HCT116 (cell line): Measurements from ENCODE around the gene SHC4. TPM values are rescaled to one million over a fixed set of nuclear protein-coding genes. Genes with fewer than 3 reads are reported as not detected.

Experiments
- ATAC-seq: fragments of 200-7000 bp; cut with Tn5 transposase; 2 replicates; pipeline ENCODE4 v1.9.1; 2020; ENCODE audit warnings: mild to moderate bottlenecking, moderate library complexity
- BruUV-seq: library from RNA; stranded (reverse); fragments of 400-500 nt; replicated peaks from 2 replicates; lab custom pipeline; 2021; lab: Mats Ljungman, UMichigan
- CTCF ChIA-PET: fragments of 300-600 bp; sonication (Branson Sonifier 250); formaldehyde crosslinking; loops from one replicate; lab custom pipeline; 2021; ENCODE audit warnings: antibody characterized with exemption; lab: Charles Lee
- POLR2A ChIA-PET: fragments of 300-600, 350-600 bp; sonication (Branson Sonifier 250); formaldehyde crosslinking; loops from one replicate; lab custom pipeline; 2021; ENCODE audit warnings: antibody characterized with exemption; lab: Charles Lee
- RAD21 ChIA-PET, 2 experiments: fragments of 300-600 bp; sonication (Branson Sonifier 250); formaldehyde crosslinking; loops; one replicate each; lab custom pipeline; 2023; ENCODE audit warnings: low total read pairs in 2 of 2; ENCODE audit not compliant: uncharacterized antibody in 2 of 2, unreplicated experiment in 2 of 2, low non-redundant PET in 1 of 2; lab: Charles Lee
- DNase-seq: peaks from one replicate; pipeline ENCODE4 v3.0.0-alpha.2; 2010; ENCODE audit warnings: low read depth, low spot score
- H2AFZ ChIP-seq: fragments of 200-600 bp; shearing (Covaris generic), sonication (generic); 2 replicates; pipeline ENCODE4 v1.6.1; 2017; ENCODE audit warnings: low read depth, mixed run types, mixed read lengths, antibody characterized with exemption, low read length; ENCODE audit not compliant: poor library complexity, severe bottlenecking
- H3K27ac ChIP-seq: 2 replicates; pipeline ENCODE4 v1.5.1; 2012; ENCODE audit warnings: low read depth, low read length
- H3K27me3 ChIP-seq: fragments of 200-600 bp; sonication (generic); 2 replicates; pipeline ENCODE4 v1.6.1; 2016; ENCODE audit warnings: mixed run types, low read length, mixed read lengths; ENCODE audit not compliant: insufficient read depth
- H3K36me3 ChIP-seq, 2 experiments: fragments of 200-500 bp in 1 of 2; fragments of 200-600 bp in 1 of 2; sonication (Bioruptor generic) in 1 of 2; sonication (generic) in 1 of 2; 2 replicates each; pipeline versions ENCODE4 v1.5.1 to v1.6.1; 2014 to 2016; ENCODE audit warnings: low read length in 2 of 2, inconsistent platforms in 1 of 2, mixed read lengths in 1 of 2, mixed run types in 1 of 2; ENCODE audit not compliant: insufficient read depth in 2 of 2, control insufficient read depth in 1 of 2
- H3K4me1 ChIP-seq, 2 experiments: fragments of 200-600 bp in 1 of 2; sonication (generic) in 1 of 2; 2 replicates each; pipeline versions ENCODE4 v1.5.1 to v1.6.1; 2012 to 2017; ENCODE audit warnings: low read length in 2 of 2, inconsistent platforms in 1 of 2, mild to moderate bottlenecking in 1 of 2, mixed read lengths in 1 of 2, mixed run types in 1 of 2, moderate library complexity in 1 of 2; ENCODE audit not compliant: insufficient read depth in 2 of 2, control insufficient read depth in 1 of 2
- H3K4me2 ChIP-seq: fragments of 200-600 bp; sonication (generic); 2 replicates; pipeline ENCODE4 v1.6.1; 2017; ENCODE audit warnings: mixed run types, low read length, mixed read lengths
- H3K4me3 ChIP-seq, 2 experiments: fragments of 200-600 bp in 1 of 2; sonication (generic) in 1 of 2; replicated peaks in 1 of 2; 2 replicates each; pipeline ENCODE4 v1.5.1; 2011 to 2016; ENCODE audit warnings: low read length in 2 of 2, control low read depth in 1 of 2, low read depth in 1 of 2, mild to moderate bottlenecking in 1 of 2, mixed read lengths in 1 of 2, mixed run types in 1 of 2
- H3K79me2 ChIP-seq: fragments of 200-600 bp; sonication (generic); 2 replicates; pipeline ENCODE4 v1.6.1; 2017; ENCODE audit warnings: mild to moderate bottlenecking, mixed run types, low read length, moderate library complexity, mixed read lengths; ENCODE audit not compliant: insufficient read depth
- H3K9ac ChIP-seq: fragments of 200-600 bp; sonication (generic); 2 replicates; pipeline ENCODE4 v1.6.1; 2016; ENCODE audit warnings: low read length, mixed read lengths
- H3K9me2 ChIP-seq: fragments of 200-600 bp; sonication (generic), shearing (Covaris generic); 2 replicates; pipeline ENCODE4 v1.6.1; 2017; ENCODE audit warnings: mixed run types, mild to moderate bottlenecking, moderate library complexity; ENCODE audit not compliant: insufficient read depth
- H3K9me3 ChIP-seq, 2 experiments: fragments of 200-500 bp in 1 of 2; fragments of 200-600 bp in 1 of 2; sonication (Bioruptor generic) in 1 of 2; sonication (generic) in 1 of 2; 2 replicates each; pipeline ENCODE4 v1.6.1; 2014 to 2017; ENCODE audit warnings: low read length in 2 of 2, mixed read lengths in 2 of 2, inconsistent platforms in 1 of 2, low read depth in 1 of 2, mild to moderate bottlenecking in 1 of 2, mixed run types in 1 of 2, moderate library complexity in 1 of 2; ENCODE audit not compliant: control insufficient read depth in 1 of 2, insufficient read depth in 1 of 2
- H4K20me1 ChIP-seq: fragments of 200-600 bp; sonication (generic), shearing (Covaris generic); 2 replicates; pipeline ENCODE4 v1.6.1; 2017; ENCODE audit warnings: mixed run types, mild to moderate bottlenecking, moderate library complexity; ENCODE audit not compliant: insufficient read depth
- ATF3 ChIP-seq: IDR thresholded peaks from 2 replicates; pipeline ENCODE4 v1.6.1; 2012
- CBX3 ChIP-seq: IDR thresholded peaks from 2 replicates; pipeline ENCODE4 v1.6.1; 2012; ENCODE audit warnings: low read depth
- ELF1 ChIP-seq: IDR thresholded peaks from 2 replicates; pipeline ENCODE4 v1.6.1; 2012; ENCODE audit warnings: low read depth, borderline replicate concordance
- EZH2 ChIP-seq: fragments of 200-600 bp; sonication (generic); IDR thresholded peaks from 2 replicates; pipeline ENCODE4 v1.6.1; 2017; ENCODE audit warnings: antibody characterized with exemption, mixed run types
- EZH2phosphoT487 ChIP-seq: fragments of 200-600 bp; IDR thresholded peaks from 2 replicates; pipeline ENCODE4 v1.6.1; 2018; ENCODE audit warnings: antibody characterized with exemption, borderline replicate concordance
- JUND ChIP-seq: IDR thresholded peaks from 2 replicates; pipeline ENCODE4 v1.6.1; 2012
- POLR2A ChIP-seq: IDR thresholded peaks from 2 replicates; pipeline ENCODE4 v1.7.0; 2011; ENCODE audit warnings: borderline replicate concordance; ENCODE audit not compliant: insufficient read depth, insufficient read length; ENCODE audit errors: extremely low read depth
- POLR2AphosphoS5 ChIP-seq: IDR thresholded peaks from 2 replicates; pipeline ENCODE4 v1.6.1; 2011; ENCODE audit warnings: mild to moderate bottlenecking, low read depth, low read length, moderate library complexity
- RAD21 ChIP-seq: IDR thresholded peaks from 2 replicates; pipeline ENCODE4 v1.6.1; 2012; ENCODE audit warnings: low read depth, mild to moderate bottlenecking
- SP1 ChIP-seq: IDR thresholded peaks from 2 replicates; pipeline ENCODE4 v1.6.1; 2012; ENCODE audit warnings: low read depth
- SRF ChIP-seq: IDR thresholded peaks from 2 replicates; pipeline ENCODE4 v1.6.1; 2012; ENCODE audit warnings: low read depth
- TCF7L2 ChIP-seq: IDR thresholded peaks from 2 replicates; pipeline ENCODE4 v1.7.0; 2011; ENCODE audit warnings: borderline replicate concordance, inconsistent platforms; ENCODE audit not compliant: insufficient read depth, insufficient read length; ENCODE audit errors: extremely low read depth
- YY1 ChIP-seq: IDR thresholded peaks from 2 replicates; pipeline ENCODE4 v1.6.1; 2011; ENCODE audit warnings: low read length, low read depth, moderate library complexity, mild to moderate bottlenecking; ENCODE audit not compliant: insufficient replicate concordance; ENCODE audit errors: extremely low read depth
- ZBTB33 ChIP-seq: IDR thresholded peaks from 2 replicates; pipeline ENCODE4 v1.6.1; 2011; ENCODE audit warnings: mild to moderate bottlenecking, low read length, moderate library complexity; ENCODE audit not compliant: insufficient replicate concordance; ENCODE audit errors: extremely low read depth
- ZNF274 ChIP-seq: fragments of 200-500 bp; sonication (Bioruptor generic); IDR thresholded peaks from 2 replicates; pipeline ENCODE4 v1.6.1; 2014; ENCODE audit warnings: mild to moderate bottlenecking, low read depth, low read length, inconsistent platforms
- intact Hi-C: fragments of 100-400 bp; cut with micrococcal nuclease; formaldehyde crosslinking; loops from 2 replicates; pipeline ENCODE4 v1.10.0; 2022
- total RNA-seq: library from RNA; stranded (reverse); gene quantifications from one replicate; pipeline ENCODE4 v1.2.1, GENCODE V29; 2021; ENCODE audit not compliant: unreplicated experiment
- TF ChIP-seq, protein P1 (sequence below), 3 experiments: fragments of 200-600 bp in 1 of 3; sonication (generic) in 1 of 3; IDR thresholded peaks in 2 of 3; conservative IDR thresholded peaks in 1 of 3; 2 replicates each; pipeline ENCODE4 v1.5.1; 2012 to 2017; ENCODE audit warnings: low read depth in 2 of 3, low read length in 2 of 3, antibody characterized with exemption in 1 of 3, borderline replicate concordance in 1 of 3, control low read depth in 1 of 3, mild to moderate bottlenecking in 1 of 3, mixed read lengths in 1 of 3, mixed run types in 1 of 3, moderate library complexity in 1 of 3; ENCODE audit not compliant: insufficient read depth in 1 of 3
- TF ChIP-seq, protein P2 (sequence below): IDR thresholded peaks from 2 replicates; pipeline ENCODE4 v1.6.1; 2012

The SHC4 gene
- total RNA-seq, 1 experiment from 2014 or later, result 0.44 TPM

GRCh38 chr15:48806151-48806550, 157.6 kb downstream of the SHC4 start:
- Histone ChIP-seq H3K79me2 (peaks cover 88% of the 10 kb centered on the region), H3K4me2 (no peak overlapping the region), H3K4me3 (no peak overlapping the region), H4K20me1 (no peaks in the 10 kb centered on the region), H2AFZ (no peak overlapping the region), H3K9me3 (no peaks in the 10 kb centered on the region), H3K27me3 (no peaks in the 10 kb centered on the region), H3K36me3 (peaks cover 0 to 6% of the 10 kb centered on the region in 2 experiments; a peak in 1 of 4 replicates), H3K4me1 (peaks cover 0 to 8% of the 10 kb centered on the region in 2 experiments; a peak in 2 of 4 replicates), H3K9ac (no peak overlapping the region), H3K27ac (no peak overlapping the region), H3K9me2 (no peaks in the 10 kb centered on the region)
- intact Hi-C loops, result no loop called here
- DNase-seq (no peak), ATAC-seq (no peak)
- CTCF ChIA-PET, result no interaction called here
- no TSS peak for BruUV-seq
- POLR2A ChIA-PET, result no interaction called here
- RAD21 ChIA-PET, result no interaction called here
- TF ChIP-seq ELF1 (no peak), JUND (no peak), YY1 (no peak), TCF7L2 (no peak), EZH2 (no peak), SRF (no peak), POLR2AphosphoS5 (no peak), ZBTB33 (no peak), SP1 (no peak), POLR2A (no peak), ZNF274 (no peak), CBX3 (no peak), EZH2phosphoT487 (no peak), RAD21 (no peak), ATF3 (no peak)
- TF ChIP-seq, protein P1, sequence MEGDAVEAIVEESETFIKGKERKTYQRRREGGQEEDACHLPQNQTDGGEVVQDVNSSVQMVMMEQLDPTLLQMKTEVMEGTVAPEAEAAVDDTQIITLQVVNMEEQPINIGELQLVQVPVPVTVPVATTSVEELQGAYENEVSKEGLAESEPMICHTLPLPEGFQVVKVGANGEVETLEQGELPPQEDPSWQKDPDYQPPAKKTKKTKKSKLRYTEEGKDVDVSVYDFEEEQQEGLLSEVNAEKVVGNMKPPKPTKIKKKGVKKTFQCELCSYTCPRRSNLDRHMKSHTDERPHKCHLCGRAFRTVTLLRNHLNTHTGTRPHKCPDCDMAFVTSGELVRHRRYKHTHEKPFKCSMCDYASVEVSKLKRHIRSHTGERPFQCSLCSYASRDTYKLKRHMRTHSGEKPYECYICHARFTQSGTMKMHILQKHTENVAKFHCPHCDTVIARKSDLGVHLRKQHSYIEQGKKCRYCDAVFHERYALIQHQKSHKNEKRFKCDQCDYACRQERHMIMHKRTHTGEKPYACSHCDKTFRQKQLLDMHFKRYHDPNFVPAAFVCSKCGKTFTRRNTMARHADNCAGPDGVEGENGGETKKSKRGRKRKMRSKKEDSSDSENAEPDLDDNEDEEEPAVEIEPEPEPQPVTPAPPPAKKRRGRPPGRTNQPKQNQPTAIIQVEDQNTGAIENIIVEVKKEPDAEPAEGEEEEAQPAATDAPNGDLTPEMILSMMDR (IDR thresholded peaks at IDR 0.05 in 2 of 3, conservative IDR thresholded peaks at IDR 0.05 in 1 of 3; ENCODE audit: borderline replicate concordance in 1 of 3, insufficient read depth in 1 of 3, low read depth in 2 of 3, low read length in 2 of 3), result no peak
- TF ChIP-seq, protein P2, sequence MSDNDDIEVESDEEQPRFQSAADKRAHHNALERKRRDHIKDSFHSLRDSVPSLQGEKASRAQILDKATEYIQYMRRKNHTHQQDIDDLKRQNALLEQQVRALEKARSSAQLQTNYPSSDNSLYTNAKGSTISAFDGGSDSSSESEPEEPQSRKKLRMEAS, result no peak
